Right ventricle myocardium inferior (tissue), 1 donor: ENCODE data around the gene L3MBTL2. TPM values are rescaled to one million over a fixed set of nuclear protein-coding genes. Genes with fewer than 3 reads are reported as not detected.
A peak's percentile ranks its signal among the peaks of the same experiment; 100 is the strongest.
"Not testable (repeated sequence)": the region's sequence is repeated elsewhere in the genome, so short reads cannot be mapped to it uniquely, and the experiment has no call there.

Experiments
- ATAC-seq: fragments of 200-7000 bp; cut with Tn5 transposase; one replicate; pipeline ENCODE4 v1.9.1; 2020; ENCODE audit warnings: mild to moderate bottlenecking, moderate library complexity
- DNase-seq: peaks from one replicate; pipeline ENCODE4 v3.0.0; 2021; ENCODE audit errors: missing footprints
- intact Hi-C: fragments of 100-400 bp; cut with DNase I; formaldehyde crosslinking; loops from one replicate; pipeline ENCODE4 v1.11.0; 2022
- long read RNA-seq: library from polyadenylated mRNA; unstranded; transcript quantifications from one replicate; pipeline ENCODE4 v2.0.0, GENCODE V29; 2021
- total RNA-seq: library from RNA; stranded (reverse); fragmentation: NEBNext Ultra II Directional; extraction: Animal tissue kit (Norgen Biotek cat#: 25700); gene quantifications from one replicate; pipeline ENCODE4 v1.2.1, GENCODE V29; 2021
- donor health status: DM: no; HTN: yes; CAD: no; lungs with severe emphysema.

Gene L3MBTL2
- total RNA-seq = 15.7 TPM
- long read RNA-seq, transcript L3MBTL2-201 (17 exons, 3,296 nt) = major isoform, 16 of 21 reads
- long read RNA-seq, partial matches to known transcripts = 0 of 21 reads
- long read RNA-seq, other reads (novel, unspliced or antisense) = 5 of 21 reads

- intact Hi-C loops = no loop called here
Observed at GRCh38 chr22:41204992-41205900, at the start of gene L3MBTL2. Gene L3MBTL2 (plus strand): TSS chr22:41205312. CDS start chr22:41205363, 51 bp downstream.

GRCh38 chr22:41157083-41157482 lies 48.0 kb upstream of the L3MBTL2 start:
- intact Hi-C loops = no loop called here
- ATAC-seq (no peak), DNase-seq (no peak)

More at GRCh38 chr22:41204992-41205900, at the start of gene L3MBTL2:
- ATAC-seq (peak; percentile 99), DNase-seq (peak; percentile 100)

- DNase-seq = no peak
- ATAC-seq = no peak
- intact Hi-C loops = no loop called here
Observed at GRCh38 chr22:41169157-41169556, 36.0 kb upstream of the L3MBTL2 start.

GRCh38 chr22:41171996-41172395 lies 33.1 kb upstream of the L3MBTL2 start:
- intact Hi-C loops = no loop called here
- ATAC-seq = no peak
- no peak for DNase-seq

- ATAC-seq (no peak), DNase-seq (no peak)
- intact Hi-C loops = no loop called here
Observed at GRCh38 chr22:41175546-41175945, 29.6 kb upstream of the L3MBTL2 start.

- intact Hi-C loops = no loop called here
- DNase-seq (no peak), ATAC-seq (no peak)
Observed at GRCh38 chr22:41177040-41177621, 28.0 kb upstream of the L3MBTL2 start.

GRCh38 chr22:41177622-41178424 lies 27.3 kb upstream of the L3MBTL2 start:
- intact Hi-C loops = no loop called here
- ATAC-seq (peak; percentile 18), DNase-seq (no peak)

GRCh38 chr22:41178425-41178975 lies 26.6 kb upstream of the L3MBTL2 start:
- DNase-seq (no peak), ATAC-seq (peak; percentile 64)
- intact Hi-C loops = no loop called here

- intact Hi-C loops, ATAC-seq, DNase-seq: not testable (repeated sequence)
Observed at GRCh38 chr22:41180362-41180761, 24.8 kb upstream of the L3MBTL2 start.

GRCh38 chr22:41180926-41181325 lies 24.2 kb upstream of the L3MBTL2 start:
- ATAC-seq (no peak), DNase-seq (no peak)
- intact Hi-C loops = no loop called here

GRCh38 chr22:41181349-41182241 lies 23.5 kb upstream of the L3MBTL2 start:
- intact Hi-C loops = no loop called here
- ATAC-seq = no peak

GRCh38 chr22:41184679-41185078 lies 20.4 kb upstream of the L3MBTL2 start:
- DNase-seq (no peak), ATAC-seq (no peak)
- intact Hi-C loops = no loop called here

More at GRCh38 chr22:41181349-41182241, 23.5 kb upstream of the L3MBTL2 start:
- DNase-seq = no peak

- ATAC-seq (no peak), DNase-seq (no peak)
- intact Hi-C loops = no loop called here
Observed at GRCh38 chr22:41191467-41191866, 13.6 kb upstream of the L3MBTL2 start.

GRCh38 chr22:41193829-41194228 lies 11.3 kb upstream of the L3MBTL2 start:
- DNase-seq (no peak), ATAC-seq (no peak)
- intact Hi-C loops = no loop called here

GRCh38 chr22:41197038-41197972 lies 7.8 kb upstream of the L3MBTL2 start:
- ATAC-seq = peak; percentile 95
- intact Hi-C loops = loop anchor here (5.0 kb wide), 2 partner anchors 65 to 90 kb away; partner anchors contain the start of gene RANGAP1

GRCh38 chr22:41198027-41198580 lies 7.0 kb upstream of the L3MBTL2 start:
- intact Hi-C loops = loop anchor here (5.0 kb wide), 2 partner anchors 64 to 89 kb away; partner anchors contain the start of gene RANGAP1
- no peak for DNase-seq

More at GRCh38 chr22:41197038-41197972, 7.8 kb upstream of the L3MBTL2 start:
- DNase-seq = peak; percentile 92

More at GRCh38 chr22:41198027-41198580, 7.0 kb upstream of the L3MBTL2 start:
- peak; percentile 56 for ATAC-seq
